GM19099 (cell line): Measurements from ENCODE around the gene NASP.

Experiments
- POLR2A ChIP-seq: IDR thresholded peaks from 3 replicates; pipeline ENCODE4 v1.6.1; 2011; ENCODE audit warnings: low read depth; ENCODE audit not compliant: insufficient read length; ENCODE audit errors: extremely low read depth

The NASP gene, protein sequence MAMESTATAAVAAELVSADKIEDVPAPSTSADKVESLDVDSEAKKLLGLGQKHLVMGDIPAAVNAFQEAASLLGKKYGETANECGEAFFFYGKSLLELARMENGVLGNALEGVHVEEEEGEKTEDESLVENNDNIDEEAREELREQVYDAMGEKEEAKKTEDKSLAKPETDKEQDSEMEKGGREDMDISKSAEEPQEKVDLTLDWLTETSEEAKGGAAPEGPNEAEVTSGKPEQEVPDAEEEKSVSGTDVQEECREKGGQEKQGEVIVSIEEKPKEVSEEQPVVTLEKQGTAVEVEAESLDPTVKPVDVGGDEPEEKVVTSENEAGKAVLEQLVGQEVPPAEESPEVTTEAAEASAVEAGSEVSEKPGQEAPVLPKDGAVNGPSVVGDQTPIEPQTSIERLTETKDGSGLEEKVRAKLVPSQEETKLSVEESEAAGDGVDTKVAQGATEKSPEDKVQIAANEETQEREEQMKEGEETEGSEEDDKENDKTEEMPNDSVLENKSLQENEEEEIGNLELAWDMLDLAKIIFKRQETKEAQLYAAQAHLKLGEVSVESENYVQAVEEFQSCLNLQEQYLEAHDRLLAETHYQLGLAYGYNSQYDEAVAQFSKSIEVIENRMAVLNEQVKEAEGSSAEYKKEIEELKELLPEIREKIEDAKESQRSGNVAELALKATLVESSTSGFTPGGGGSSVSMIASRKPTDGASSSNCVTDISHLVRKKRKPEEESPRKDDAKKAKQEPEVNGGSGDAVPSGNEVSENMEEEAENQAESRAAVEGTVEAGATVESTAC

DNA sequence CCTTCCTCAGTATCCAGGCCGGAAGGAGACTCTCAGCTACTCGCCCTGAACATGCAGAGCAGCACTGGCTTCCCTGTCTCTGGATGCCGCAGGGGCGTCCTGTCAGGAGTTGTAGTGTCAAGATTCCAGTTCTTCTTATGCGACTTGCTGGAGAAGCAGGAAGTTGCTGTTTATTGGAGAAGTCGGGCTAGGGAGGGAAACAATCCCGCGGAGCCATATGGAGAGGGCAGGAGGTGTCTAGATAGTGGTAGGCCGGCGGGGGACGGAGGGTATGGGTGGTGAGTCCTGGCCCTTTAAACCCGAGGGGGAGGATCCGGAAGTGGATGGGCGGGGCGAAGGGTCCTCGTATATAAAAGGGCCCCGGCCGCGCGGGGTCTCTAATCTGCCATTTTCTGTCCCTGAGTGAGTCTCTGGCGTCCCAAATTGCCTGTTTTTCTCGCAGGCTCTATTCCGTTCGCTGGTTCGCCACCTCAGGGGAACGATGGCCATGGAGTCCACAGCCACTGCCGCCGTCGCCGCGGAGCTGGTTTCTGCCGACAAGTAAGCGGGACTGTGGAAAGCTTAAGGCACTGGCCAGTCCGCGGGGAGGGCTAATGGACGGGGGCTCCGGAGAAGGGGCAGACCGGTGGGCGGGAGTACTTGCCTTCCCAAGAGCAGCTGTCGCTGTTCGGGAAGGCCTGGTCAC, at the start of gene NASP:
Gene NASP, plus strand, starts transcription at position 376 of the 685 bp plus-strand sequence. Its CDS starts 106 bp downstream, at position 482.
- TF ChIP-seq POLR2A: peak; percentile 98

DNA sequence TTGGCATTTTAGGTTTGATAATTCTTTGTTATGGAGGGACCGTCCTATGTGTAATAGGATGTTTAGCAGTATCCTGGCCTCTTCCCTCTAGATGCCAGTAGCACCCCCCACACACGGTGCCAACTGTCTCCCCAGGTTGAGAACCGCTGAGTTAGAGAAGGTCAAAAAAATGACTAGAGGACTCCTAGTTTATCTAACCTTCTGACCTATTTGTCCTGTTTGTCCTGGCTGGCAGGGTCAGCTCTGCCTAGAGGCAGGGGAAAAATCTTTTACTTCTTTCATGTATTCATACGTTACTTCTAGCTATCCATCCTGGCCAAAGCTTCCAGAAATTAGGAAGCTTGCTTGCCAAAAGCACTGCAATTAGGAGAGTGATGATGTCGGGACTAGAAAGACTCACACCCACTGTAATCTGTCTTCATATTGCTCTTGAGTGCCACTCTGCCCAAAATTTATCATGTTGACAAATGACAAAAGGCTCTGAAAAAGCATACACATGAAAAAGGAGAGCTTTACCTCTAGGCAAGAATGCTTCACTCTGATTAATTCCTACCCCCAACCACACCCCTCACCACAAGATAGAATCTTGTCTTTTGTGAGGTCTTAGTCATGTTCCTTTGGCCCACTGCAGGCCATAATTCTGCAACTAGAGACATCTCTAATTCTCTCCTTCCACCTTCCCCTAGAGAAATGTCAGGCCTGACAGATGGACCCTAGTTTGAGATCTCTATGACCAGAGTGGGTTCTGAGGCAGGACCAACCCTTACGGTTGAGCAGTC, 47.7 kb upstream of the NASP start:
- no peak for TF ChIP-seq POLR2A

DNA sequence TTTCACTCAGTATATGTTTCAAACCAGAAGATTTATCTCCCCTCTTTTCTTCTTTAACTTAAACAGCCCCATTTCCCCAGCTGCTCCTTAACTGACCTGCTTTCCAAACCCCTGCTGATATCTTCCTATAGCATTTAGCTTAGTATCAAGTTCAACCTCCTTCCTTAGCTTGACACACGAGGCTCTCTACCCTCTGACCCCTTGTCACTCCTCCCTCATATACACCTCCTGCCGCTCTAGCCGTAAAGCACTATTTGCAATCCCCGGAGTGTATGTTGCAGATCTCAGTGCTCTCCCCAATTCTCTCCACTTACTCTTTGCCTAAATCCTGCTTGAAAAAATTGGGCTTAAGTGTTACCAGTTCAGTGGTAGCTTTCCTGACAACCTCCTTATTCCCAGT, 47.0 kb upstream of the NASP start:
- no peak for TF ChIP-seq POLR2A

DNA sequence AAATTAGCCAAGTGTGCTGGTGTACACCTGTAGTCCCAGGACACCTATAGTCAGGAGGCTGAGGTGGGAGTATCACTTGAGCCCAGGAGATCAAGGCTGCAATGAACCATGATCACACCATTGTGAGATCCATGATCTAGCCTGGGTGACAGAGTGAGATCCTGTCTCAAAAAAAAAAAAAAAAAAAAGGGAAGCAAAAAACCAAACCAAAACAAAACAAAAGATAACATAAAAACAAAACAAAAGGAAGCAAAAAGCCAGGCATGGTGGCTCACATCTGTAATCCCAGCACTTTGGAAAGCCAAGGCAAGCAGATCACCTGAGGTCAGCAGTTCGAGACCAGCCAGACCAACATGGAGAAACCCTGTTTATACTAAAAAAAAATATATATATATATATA, 42.6 kb upstream of the NASP start:
- no peak for TF ChIP-seq POLR2A

DNA sequence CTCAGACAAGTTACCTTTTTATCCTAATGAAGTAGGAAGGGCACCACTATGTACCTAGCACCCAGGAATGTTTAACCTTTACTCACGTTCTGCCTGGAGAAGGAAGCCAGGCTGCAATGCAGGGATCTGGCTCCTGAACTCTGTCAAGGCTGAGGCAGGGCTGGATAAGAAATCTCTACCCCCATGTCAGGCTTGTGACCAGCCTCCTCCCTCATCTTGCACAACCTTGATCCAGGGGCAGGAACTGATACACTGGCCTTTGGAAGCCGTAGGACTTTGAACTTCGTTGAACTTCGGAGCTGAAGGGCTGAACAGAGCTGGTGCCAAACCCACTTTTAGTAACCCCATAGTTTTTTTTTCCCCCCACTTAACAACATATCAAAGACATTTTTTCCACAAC, 41.2 kb upstream of the NASP start:
- no peak for TF ChIP-seq POLR2A

DNA sequence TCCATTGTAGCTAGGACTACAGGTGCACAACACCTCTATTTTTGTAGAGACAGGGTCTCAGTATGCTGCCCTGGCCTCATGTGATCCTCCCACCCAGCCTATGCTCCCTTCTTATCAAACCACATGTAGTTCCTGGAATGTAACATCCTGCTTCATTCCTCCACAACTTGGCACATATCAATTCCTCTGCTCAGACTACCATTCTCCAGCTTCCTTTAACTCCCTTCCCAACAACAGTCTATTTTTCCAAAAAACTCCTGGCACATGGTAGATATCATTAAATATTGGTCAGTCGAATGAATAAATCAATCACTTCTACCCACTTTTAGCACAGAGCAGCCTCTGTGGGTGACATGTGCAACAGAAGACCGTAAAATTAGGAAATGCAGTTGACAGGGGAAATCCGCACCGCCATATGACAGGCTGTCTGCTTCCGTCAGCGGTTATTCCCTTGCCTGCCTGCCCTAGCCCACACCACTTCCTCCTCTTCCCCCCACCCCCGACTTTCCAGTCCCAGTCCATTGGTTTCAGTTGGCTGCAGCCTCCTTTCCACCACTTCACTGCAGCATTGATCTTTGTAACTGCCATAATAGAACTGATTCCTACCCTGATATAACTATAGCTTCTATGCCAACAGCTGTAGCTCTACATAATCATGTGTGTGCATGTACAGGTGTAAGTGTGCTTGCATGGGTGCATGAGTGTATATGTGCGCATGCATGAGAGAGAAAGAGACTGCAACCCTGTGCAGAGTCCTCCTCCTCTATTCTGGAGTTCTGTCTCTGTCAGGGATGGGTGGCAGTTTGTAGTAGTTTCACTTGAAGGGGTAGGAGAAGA, 40.0 kb upstream of the NASP start:
- TF ChIP-seq POLR2A: no peak

DNA sequence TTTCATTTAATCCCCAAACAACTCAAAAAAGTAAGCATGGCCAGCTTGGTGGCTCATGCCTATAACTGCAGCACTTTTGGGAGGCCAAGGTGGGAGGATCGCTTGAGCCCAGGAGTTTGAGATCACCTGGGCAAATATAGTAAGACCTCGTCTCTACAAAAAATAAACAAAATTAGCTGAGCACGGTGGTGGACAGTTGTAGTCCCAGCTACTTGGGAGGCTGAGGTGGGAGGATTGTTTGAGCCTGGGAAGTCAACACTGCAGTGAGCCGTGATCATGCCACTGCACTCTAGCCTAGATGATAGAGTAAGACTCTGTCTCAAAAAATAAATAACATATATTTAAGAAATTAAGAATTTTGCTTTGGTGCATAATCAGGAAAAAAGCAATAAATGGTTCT, 39.3 kb upstream of the NASP start:
- no peak for TF ChIP-seq POLR2A

DNA sequence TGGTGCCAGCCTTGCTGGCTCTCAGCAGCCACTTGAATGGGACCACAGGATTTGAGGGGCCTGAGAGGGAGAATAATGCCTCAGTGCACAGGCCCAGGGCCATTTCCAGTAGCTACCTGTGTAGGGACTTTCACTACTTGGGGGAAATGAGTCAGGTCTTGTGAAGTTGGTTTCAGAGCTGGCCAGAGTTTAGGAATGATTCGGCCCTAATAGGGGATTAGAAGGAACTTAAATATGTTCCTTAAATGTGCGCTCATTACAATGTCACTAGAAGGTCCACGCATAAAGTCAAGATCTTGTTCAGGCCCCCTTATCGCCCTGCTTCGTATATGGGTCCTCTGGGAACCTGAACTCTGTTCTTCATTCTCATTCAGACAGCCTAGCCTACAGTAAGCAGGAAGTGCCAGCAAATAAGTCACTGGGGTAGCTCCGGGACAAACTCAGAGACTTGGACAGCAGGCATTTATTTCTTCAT, 38.8 kb upstream of the NASP start:
- TF ChIP-seq POLR2A: no peak

DNA sequence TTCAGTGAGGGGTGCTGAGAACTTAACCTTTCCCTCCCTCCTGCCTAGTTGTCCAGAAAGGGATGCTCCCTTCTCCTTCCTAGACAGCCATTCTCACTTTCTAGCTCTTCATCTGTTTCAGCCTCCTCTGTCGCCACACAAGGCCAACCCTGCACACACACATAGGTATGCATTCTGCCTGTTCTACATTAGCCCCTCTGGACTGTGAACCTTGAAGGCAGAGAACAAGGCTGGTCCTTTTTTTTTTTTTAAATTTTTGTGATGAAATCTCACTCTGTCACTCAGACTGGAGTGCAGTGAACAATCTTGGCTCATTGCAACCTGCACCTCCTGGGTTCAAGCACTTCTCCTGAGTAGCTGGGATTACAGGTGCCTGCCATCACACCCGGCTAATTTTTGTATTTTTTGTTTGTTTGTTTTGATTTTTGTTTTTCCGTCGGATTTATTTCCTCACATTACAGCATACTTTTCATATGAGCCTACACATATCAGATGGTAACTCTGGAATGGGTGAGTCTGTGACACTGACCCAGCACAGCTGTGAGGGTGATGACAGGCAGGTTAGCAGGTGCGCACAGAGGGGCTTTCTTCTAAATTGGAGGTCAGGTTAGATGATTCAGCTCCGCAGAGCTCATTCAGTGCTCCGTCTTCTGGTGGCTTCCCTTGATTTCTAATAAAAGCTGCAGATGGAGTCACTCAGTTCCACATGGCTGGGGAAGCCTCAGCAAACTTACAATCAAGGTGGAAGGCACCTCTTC, 38.1 kb upstream of the NASP start:
- TF ChIP-seq POLR2A: no peak

DNA sequence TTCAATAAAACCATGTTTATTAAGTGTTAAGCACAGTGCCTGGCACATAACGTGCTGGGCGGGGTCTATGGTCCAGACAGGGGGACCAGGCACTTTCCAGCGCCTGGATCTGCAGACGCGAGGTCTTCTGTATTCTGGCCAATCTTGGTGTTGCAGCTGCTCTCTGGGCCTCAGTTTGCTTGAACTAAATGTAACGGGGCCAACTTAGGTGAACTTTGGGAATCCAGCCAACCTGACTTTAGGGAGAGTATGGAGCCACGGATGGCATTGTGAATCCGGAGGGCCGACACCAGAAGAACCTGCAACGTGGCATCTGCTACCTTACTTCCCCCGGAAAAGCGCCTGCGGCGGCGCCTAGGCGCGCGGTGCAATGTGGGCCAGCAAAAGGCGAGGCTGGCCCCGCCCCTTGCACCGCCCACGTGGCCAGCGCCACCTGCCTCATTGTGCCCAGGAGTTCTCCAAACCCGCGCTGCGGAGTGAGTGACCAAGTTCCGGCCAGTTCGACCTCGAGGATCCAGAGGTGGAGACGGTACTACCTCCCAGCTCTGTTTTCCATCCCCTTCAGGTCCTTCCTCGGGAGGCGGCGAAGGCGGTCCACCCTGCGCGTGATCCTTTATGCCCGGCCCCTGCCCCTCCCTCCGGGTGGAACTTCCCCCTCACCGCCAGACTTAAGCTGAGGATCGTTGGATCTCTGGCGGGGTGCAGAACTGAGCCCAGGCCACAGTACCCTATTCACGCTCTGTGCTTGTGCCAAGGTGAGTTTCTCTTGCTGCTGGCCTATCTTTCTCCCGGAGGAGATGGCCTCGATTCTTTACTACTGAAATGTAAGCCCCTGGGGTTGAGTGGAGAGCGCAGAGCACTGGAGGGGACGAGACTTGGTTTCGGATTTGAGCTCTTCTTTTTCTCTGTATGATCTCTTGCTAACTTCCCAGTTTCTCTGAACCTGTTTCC, 33.2 kb upstream of the NASP start, which contains the start of gene AKR1A1:
Gene AKR1A1, plus strand, starts transcription at position 426 of the 951 bp plus-strand sequence. CDS start 10,969 bp downstream, outside the sequence.
- TF ChIP-seq POLR2A: peak; percentile 94

DNA sequence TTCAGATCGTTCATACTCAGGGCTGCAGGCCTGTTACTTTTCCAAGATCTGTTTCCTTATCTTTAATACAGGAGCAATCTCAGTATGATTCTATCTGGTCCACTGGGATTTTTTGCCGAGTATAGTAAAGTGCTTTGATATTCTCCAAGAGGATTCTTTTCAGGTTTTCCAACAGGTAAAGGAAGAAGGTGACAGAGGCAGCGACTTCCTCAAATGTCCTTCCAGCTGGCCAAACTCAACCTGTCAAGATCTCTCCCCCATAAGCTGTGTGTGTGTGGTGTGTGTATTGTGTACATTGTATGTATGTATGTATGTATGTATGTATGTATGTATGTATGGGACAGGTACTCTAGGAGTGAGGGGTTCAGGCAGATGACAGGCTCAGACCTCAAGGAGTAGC, 32.2 kb upstream of the NASP start:
- TF ChIP-seq POLR2A: no peak

DNA sequence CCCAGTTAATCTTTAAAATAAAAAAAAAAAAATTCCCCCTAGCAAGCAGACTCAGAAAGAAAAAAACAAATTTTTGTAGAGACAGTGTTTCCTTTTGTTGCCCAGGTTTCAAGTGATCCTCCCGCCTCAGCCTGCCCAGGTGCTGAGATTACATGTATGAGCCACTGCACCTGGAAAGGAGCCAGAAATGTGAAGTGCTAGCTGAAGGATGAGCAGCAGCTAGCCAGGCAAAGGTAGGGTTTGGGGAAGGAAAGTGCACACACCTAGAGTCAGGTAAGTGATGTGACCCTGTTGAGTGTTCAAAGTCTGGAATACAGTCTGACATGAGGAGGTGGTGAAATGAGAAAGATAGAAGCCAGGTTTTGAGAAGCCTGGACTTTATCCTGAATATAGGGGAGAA, 31.5 kb upstream of the NASP start:
- TF ChIP-seq POLR2A: no peak

DNA sequence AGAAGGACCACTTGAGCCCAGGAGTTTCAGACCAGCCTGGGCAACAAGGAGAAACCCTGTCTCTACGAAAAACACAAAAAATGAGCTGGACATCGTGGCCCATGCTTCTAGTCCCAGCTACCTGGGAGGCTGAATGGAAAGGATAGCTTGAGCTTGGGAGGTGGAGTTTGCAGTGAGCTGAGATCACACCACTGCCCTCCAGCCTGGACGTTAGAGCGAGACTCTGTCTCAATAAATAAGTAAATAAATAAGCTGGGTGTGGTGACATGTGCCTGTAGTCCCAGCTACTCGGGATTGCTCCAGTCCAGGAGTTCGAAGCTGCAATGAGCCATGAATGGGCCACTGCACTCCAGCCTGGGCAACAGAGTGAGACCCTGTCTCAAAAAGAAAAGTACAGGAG, 29.6 kb upstream of the NASP start:
- TF ChIP-seq POLR2A: no peak
